ENCODE results near the gene OR2A1. TPM values are rescaled to one million over a fixed set of nuclear protein-coding genes. Genes with fewer than 3 reads are reported as not detected.
"Not testable (repeated sequence)": the region's sequence is repeated elsewhere in the genome, so short reads cannot be mapped to it uniquely, and the experiment has no call there.

The OR2A1 gene, protein sequence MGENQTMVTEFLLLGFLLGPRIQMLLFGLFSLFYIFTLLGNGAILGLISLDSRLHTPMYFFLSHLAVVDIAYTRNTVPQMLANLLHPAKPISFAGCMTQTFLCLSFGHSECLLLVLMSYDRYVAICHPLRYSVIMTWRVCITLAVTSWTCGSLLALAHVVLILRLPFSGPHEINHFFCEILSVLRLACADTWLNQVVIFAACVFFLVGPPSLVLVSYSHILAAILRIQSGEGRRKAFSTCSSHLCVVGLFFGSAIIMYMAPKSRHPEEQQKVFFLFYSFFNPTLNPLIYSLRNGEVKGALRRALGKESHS
- total RNA-seq: under 1 TPM in 3 of 9 donors, not detected in 6; 0.11 to 0.20 (median 0.14) TPM
- polyA plus RNA-seq: under 1 TPM in 2 of 3 donors, not detected in 1; 0.13 to 0.16 TPM
- long read RNA-seq, donor 1: 0 reads
- long read RNA-seq, donor 2: 0 reads
- long read RNA-seq, donor 3: 0 reads
- long read RNA-seq, donor 4: 0 reads
- long read RNA-seq, donor 5: 0 reads
- long read RNA-seq, donor 6: 0 reads
- long read RNA-seq, donor 7: 0 reads
- long read RNA-seq, donor 8: 0 reads
- long read RNA-seq, donor 9: 0 reads
- long read RNA-seq, donor 10: 0 reads

GRCh38 chr7:144311872-144312469 lies at the start of gene OR2A1:
Gene OR2A1, plus strand, starts transcription at chr7:144312419. Its CDS starts 5,706 bp downstream, at chr7:144318125.
- WGBS, 4 donors: 83 to 100% (median 89%) methylated on average over 1 to 2 of the region's 2 CpGs; no CpG with 5 or more reads in 1 of the 4 donors
- H3K27me3 ChIP-seq; intact Hi-C loops (cut with DNase I); H3K36me3 ChIP-seq (replicated peaks in 1 of 2); H3K4me1 ChIP-seq (replicated peaks in 1 of 2); H3K27ac ChIP-seq; DNase-seq; H3K9me3 ChIP-seq (replicated peaks in 1 of 3); H3K4me3 ChIP-seq: not testable (repeated sequence)

DNA sequence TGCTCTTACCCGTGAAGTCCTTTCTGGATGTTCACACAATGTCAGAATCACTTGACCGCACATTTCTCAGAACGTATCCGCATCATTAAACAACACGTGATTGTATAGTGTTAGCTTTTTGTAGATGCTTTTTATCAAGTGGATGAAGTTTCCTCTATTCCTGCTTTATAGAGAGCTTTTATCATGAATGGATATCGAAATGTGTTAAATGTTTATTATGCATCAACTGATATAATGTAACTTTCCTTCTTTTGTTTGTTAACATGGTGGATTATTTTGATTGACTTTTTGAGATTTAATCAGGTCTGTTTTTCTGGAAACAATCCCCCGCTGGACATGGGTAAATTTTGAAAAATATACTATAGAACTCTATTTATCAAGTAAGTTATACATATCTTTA lies 47.5 kb upstream of the OR2A1 start, which contains the start of gene OR2A7:
OR2A7 (minus strand) TSS at position 101 of the 400 bp plus-strand sequence. CDS start 5,164 bp downstream, outside the sequence.
- 83 to 95% (median 90%) methylated on average over 3 to 6 of the region's 7 CpGs for WGBS, 4 donors
- H3K4me1 ChIP-seq (replicated peaks in 1 of 2); H3K27me3 ChIP-seq; H3K27ac ChIP-seq; H3K4me3 ChIP-seq; H3K36me3 ChIP-seq (replicated peaks in 1 of 2); intact Hi-C loops (cut with DNase I); H3K9me3 ChIP-seq (replicated peaks in 1 of 3); DNase-seq: not testable (repeated sequence)

- intact Hi-C loops (cut with DNase I); DNase-seq; H3K27ac ChIP-seq; H3K36me3 ChIP-seq (replicated peaks in 1 of 2); H3K9me3 ChIP-seq (replicated peaks in 1 of 3); H3K4me3 ChIP-seq; H3K27me3 ChIP-seq; H3K4me1 ChIP-seq (replicated peaks in 1 of 2): not testable (repeated sequence)
- 100% methylated on average over 2 of the region's 19 CpGs; no CpG with 5 or more reads in 2 of the 4 donors for WGBS, 4 donors
These were observed 43.0 kb upstream of the OR2A1 start, which contains the start of gene CTAGE8 for GRCh38 chr7:144269188-144269587. Gene CTAGE8, minus strand, starts transcription at chr7:144269288. Its CDS starts 38 bp downstream, at chr7:144269250.

GRCh38 chr7:144275281-144275680 lies 36.9 kb upstream of the OR2A1 start:
- H3K4me3 ChIP-seq; intact Hi-C loops (cut with DNase I); DNase-seq; H3K27me3 ChIP-seq; H3K27ac ChIP-seq; H3K36me3 ChIP-seq (replicated peaks in 1 of 2); H3K9me3 ChIP-seq (replicated peaks in 1 of 3); H3K4me1 ChIP-seq (replicated peaks in 1 of 2): not testable (repeated sequence)
- WGBS, 4 donors: 89 to 97% (median 92%) methylated on average over 4 of the region's 6 CpGs; no CpG with 5 or more reads in 1 of the 4 donors

- H3K27me3 ChIP-seq; H3K36me3 ChIP-seq (replicated peaks in 1 of 2); H3K9me3 ChIP-seq (replicated peaks in 1 of 3); H3K4me1 ChIP-seq (replicated peaks in 1 of 2); H3K4me3 ChIP-seq; DNase-seq; intact Hi-C loops (cut with DNase I); H3K27ac ChIP-seq: not testable (repeated sequence)
- WGBS, 4 donors: 78 to 100% (median 93%) methylated on average over 2 to 4 of the region's 6 CpGs
These were observed 32.2 kb upstream of the OR2A1 start for GRCh38 chr7:144280010-144280409.

GRCh38 chr7:144281981-144282380 lies 30.2 kb upstream of the OR2A1 start:
- H3K27me3 ChIP-seq; H3K36me3 ChIP-seq (replicated peaks in 1 of 2); DNase-seq; H3K27ac ChIP-seq; H3K4me1 ChIP-seq (replicated peaks in 1 of 2); intact Hi-C loops (cut with DNase I); H3K9me3 ChIP-seq (replicated peaks in 1 of 3); H3K4me3 ChIP-seq: not testable (repeated sequence)
- no CpG with 5 or more reads among the region's 8 CpGs for WGBS, 4 donors

DNA sequence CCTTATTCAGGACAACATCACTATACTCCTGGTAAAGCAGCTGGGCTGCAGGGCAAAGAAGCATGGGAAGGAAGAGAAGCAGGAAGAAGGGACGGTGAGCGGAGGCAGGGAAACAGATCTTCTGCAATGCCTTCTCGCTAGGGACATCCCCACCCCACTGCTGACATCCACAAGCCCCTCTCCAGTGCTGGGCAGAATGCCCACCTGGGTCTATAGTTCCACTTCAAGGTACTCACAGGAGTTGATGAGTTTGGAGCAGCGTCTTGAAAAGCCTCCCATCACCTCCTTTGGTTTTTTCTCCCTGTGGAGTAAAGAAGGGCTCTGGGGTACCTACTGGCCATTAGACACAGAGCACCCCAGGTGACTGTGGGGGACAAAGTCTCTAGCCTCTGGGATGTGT lies 29.7 kb upstream of the OR2A1 start:
- intact Hi-C loops (cut with DNase I); H3K27me3 ChIP-seq; H3K27ac ChIP-seq; H3K4me3 ChIP-seq; H3K9me3 ChIP-seq (replicated peaks in 1 of 3); DNase-seq; H3K36me3 ChIP-seq (replicated peaks in 1 of 2); H3K4me1 ChIP-seq (replicated peaks in 1 of 2): not testable (repeated sequence)
- WGBS, 4 donors: 69 to 94% (median 86%) methylated on average over 1 to 4 of the region's 4 CpGs

- H3K9me3 ChIP-seq (replicated peaks in 1 of 3); DNase-seq; H3K4me1 ChIP-seq (replicated peaks in 1 of 2); H3K27me3 ChIP-seq; H3K27ac ChIP-seq; intact Hi-C loops (cut with DNase I); H3K36me3 ChIP-seq (replicated peaks in 1 of 2); H3K4me3 ChIP-seq: not testable (repeated sequence)
- no CpG with 5 or more reads among the region's 6 CpGs for WGBS, 4 donors
These were observed 28.5 kb upstream of the OR2A1 start for GRCh38 chr7:144283716-144284115.

- intact Hi-C loops (cut with DNase I); H3K36me3 ChIP-seq (replicated peaks in 1 of 2); H3K9me3 ChIP-seq (replicated peaks in 1 of 3); DNase-seq; H3K4me3 ChIP-seq; H3K27ac ChIP-seq; H3K4me1 ChIP-seq (replicated peaks in 1 of 2); H3K27me3 ChIP-seq: not testable (repeated sequence)
- no CpG with 5 or more reads among the region's 3 CpGs for WGBS, 4 donors
These were observed 24.9 kb upstream of the OR2A1 start for GRCh38 chr7:144287171-144287784.

DNA sequence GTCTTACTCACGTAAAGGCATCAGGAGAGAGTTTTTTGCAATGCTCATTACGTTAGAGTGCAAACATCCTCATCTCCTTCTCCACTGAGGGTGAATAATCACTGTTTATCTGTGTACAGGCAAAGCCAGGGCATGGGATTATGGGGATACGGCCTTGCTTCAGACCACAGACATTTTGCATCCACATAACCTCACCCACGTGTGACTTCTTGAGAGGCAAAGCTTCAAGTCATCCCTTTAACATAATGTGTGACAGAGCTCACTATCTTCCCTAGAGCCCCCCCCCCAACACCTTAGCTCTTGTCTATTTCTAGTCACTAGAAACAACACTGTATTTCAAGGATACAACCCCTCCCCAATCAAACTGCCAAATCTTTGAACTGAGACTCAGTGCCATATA lies 20.6 kb upstream of the OR2A1 start:
- H3K4me1 ChIP-seq (replicated peaks in 1 of 2); H3K9me3 ChIP-seq (replicated peaks in 1 of 3); intact Hi-C loops (cut with DNase I); H3K27ac ChIP-seq; H3K4me3 ChIP-seq; H3K27me3 ChIP-seq; H3K36me3 ChIP-seq (replicated peaks in 1 of 2); DNase-seq: not testable (repeated sequence)
- 50 to 60% (median 52%) methylated on average over 1 to 2 of the region's 4 CpGs for WGBS, 4 donors

All from adrenal gland (tissue), 19 donors.